Peyer's patch (tissue), 4 donors: ENCODE measurements around the gene ALKBH7.

Experiments used
- POLR2A ChIP-seq, 2 donors: fragments of 450-650 bp; IDR thresholded peaks; one replicate each; pipeline ENCODE4 v1.5.1; 2017; ENCODE audit warnings: antibody characterized with exemption in 2 of 2, mild to moderate bottlenecking in 2 of 2, moderate library complexity in 2 of 2
- TF ChIP-seq, protein P1 (sequence below), 6 experiments: fragments of 450-650 bp in 4 of 6; fragments of 200-600 bp in 2 of 6; sonication (generic) in 1 of 6; IDR thresholded peaks; one replicate each; pipeline ENCODE4 v1.5.1; 2017 to 2019; ENCODE audit warnings: antibody characterized with exemption in 6 of 6, mild to moderate bottlenecking in 3 of 6, moderate library complexity in 1 of 6

DNA sequence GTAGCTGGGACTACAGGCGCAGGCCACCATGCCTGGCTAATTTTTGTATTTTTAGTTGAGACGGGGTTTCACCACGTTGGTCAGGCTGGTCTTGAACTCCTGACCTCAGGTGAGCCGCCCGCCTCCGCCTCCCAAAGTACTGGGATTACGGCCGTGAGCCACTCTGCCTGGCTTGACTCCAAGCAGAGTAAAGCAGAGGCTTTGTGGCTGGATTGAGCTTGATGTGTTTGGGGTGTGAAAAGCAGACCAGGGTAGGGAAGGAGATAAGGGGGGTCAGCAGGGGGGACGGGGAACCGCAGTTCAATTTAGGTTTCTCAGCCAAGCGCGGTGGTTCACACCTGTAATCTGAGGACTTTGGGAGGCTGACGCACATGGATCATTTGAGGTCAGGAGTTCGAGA, 15.4 kb upstream of the ALKBH7 start:
- TF ChIP-seq, protein P1, sequence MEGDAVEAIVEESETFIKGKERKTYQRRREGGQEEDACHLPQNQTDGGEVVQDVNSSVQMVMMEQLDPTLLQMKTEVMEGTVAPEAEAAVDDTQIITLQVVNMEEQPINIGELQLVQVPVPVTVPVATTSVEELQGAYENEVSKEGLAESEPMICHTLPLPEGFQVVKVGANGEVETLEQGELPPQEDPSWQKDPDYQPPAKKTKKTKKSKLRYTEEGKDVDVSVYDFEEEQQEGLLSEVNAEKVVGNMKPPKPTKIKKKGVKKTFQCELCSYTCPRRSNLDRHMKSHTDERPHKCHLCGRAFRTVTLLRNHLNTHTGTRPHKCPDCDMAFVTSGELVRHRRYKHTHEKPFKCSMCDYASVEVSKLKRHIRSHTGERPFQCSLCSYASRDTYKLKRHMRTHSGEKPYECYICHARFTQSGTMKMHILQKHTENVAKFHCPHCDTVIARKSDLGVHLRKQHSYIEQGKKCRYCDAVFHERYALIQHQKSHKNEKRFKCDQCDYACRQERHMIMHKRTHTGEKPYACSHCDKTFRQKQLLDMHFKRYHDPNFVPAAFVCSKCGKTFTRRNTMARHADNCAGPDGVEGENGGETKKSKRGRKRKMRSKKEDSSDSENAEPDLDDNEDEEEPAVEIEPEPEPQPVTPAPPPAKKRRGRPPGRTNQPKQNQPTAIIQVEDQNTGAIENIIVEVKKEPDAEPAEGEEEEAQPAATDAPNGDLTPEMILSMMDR (IDR thresholded peaks at IDR 0.05) = no peak
- no peak for TF ChIP-seq POLR2A (IDR thresholded peaks at IDR 0.05)
